Loucy (cell line): Measurements from ENCODE around the gene MAPKAP1.

Experiments
- CTCF ChIP-seq: fragments of 200-600 bp; sonication (generic); conservative IDR thresholded peaks from 2 replicates; pipeline ENCODE4 v1.5.1; 2014; ENCODE audit warnings: mild to moderate bottlenecking, antibody characterized with exemption, low read length
- EZH2phosphoT487 ChIP-seq: fragments of 200-600 bp; IDR thresholded peaks from 2 replicates; pipeline ENCODE4 v1.6.1; 2018; ENCODE audit warnings: antibody characterized with exemption, mild to moderate bottlenecking, moderate library complexity, borderline replicate concordance

GRCh38 chr9:125659954-125660353, 47.1 kb downstream of the MAPKAP1 start:
- no peak for TF ChIP-seq EZH2phosphoT487
- TF ChIP-seq CTCF: no peak
